GM12892 (cell line): ENCODE measurements around the gene ME3.

Experiments used
- POLR2A ChIP-seq: IDR thresholded peaks from 2 replicates; pipeline ENCODE4 v1.6.1; 2011; ENCODE audit warnings: low read depth, low read length, control low read depth
- POLR2AphosphoS5 ChIP-seq: IDR thresholded peaks from 2 replicates; pipeline ENCODE4 v1.6.1; 2011; ENCODE audit warnings: low read depth, low read length, control low read depth
- TAF1 ChIP-seq: IDR thresholded peaks from 2 replicates; pipeline ENCODE4 v1.6.1; 2011; ENCODE audit warnings: low read depth, mild to moderate bottlenecking, control low read depth, low read length, borderline replicate concordance

DNA sequence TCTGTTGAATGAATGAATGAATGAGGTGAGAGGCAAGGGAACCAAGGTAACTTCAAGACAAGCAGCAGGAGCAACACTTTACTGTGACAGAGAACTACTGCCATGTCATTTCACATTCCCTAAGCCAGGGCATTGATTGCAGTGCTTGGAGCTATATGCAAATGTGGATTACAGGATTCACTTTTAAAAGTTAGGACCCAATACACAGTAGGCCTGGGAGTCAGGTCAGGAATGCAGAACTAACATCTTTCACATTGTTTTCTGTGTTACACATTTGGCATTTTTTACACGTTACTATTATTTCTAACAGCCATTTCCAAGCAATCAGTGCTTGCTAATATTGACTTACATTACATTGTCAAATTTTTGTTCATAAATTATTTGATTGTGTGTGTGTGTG, 26.2 kb upstream of the ME3 start:
- no peak for TF ChIP-seq POLR2AphosphoS5
- TF ChIP-seq POLR2A: no peak
- no peak for TF ChIP-seq TAF1
